Erythroblast (primary cell): ENCODE measurements around the gene MYO16.
"Not testable (repeated sequence)": the region's sequence is repeated elsewhere in the genome, so short reads cannot be mapped to it uniquely, and the experiment has no call there.

Source experiments
- DNase-seq, 2 experiments: peaks; one replicate each; lab custom pipeline; 2025; lab: John Stamatoyannopoulos, UW
- GATA1 ChIP-seq: IDR thresholded peaks from 2 replicates; pipeline ENCODE4 v1.6.1; 2011; ENCODE audit warnings: low read depth, mild to moderate bottlenecking, control low read depth, low read length, moderate library complexity
- POLR2A ChIP-seq: IDR thresholded peaks from 2 replicates; pipeline ENCODE4 v1.6.1; 2011; ENCODE audit warnings: mild to moderate bottlenecking, low read length

MYO16 gene

GRCh38 chr13:109074853-109075252 is 445.4 kb downstream of the MYO16 start:
- DNase-seq: no peak
- TF ChIP-seq POLR2A (no peak), GATA1 (no peak)

GRCh38 chr13:109087916-109088623 is 458.7 kb downstream of the MYO16 start:
- no peak for DNase-seq

GRCh38 chr13:109088624-109088917 is 459.2 kb downstream of the MYO16 start:
- no peak for TF ChIP-seq GATA1
- TF ChIP-seq POLR2A: no peak
- DNase-seq: no peak

More at GRCh38 chr13:109087916-109088623, 458.7 kb downstream of the MYO16 start:
- no peak for TF ChIP-seq GATA1
- no peak for TF ChIP-seq POLR2A

- no peak for TF ChIP-seq GATA1
- TF ChIP-seq POLR2A: no peak
- no peak for DNase-seq
Measured at GRCh38 chr13:109090796-109091195, 461.4 kb downstream of the MYO16 start.

GRCh38 chr13:109091249-109091648 is 461.8 kb downstream of the MYO16 start:
- DNase-seq: no peak

GRCh38 chr13:109092186-109092585 is 462.8 kb downstream of the MYO16 start:
- not testable (repeated sequence) for DNase-seq

More at GRCh38 chr13:109091249-109091648, 461.8 kb downstream of the MYO16 start:
- TF ChIP-seq GATA1: no peak
- TF ChIP-seq POLR2A: no peak

GRCh38 chr13:109093998-109094397 is 464.6 kb downstream of the MYO16 start:
- no peak for DNase-seq
- no peak for TF ChIP-seq GATA1

- DNase-seq: no peak
- TF ChIP-seq POLR2A (no peak), GATA1 (no peak)
Measured at GRCh38 chr13:109095126-109095525, 465.7 kb downstream of the MYO16 start.

- no peak for TF ChIP-seq GATA1
- TF ChIP-seq POLR2A: no peak
Measured at GRCh38 chr13:109096101-109096500, 466.7 kb downstream of the MYO16 start.

GRCh38 chr13:109100705-109101304 is 471.4 kb downstream of the MYO16 start:
- TF ChIP-seq GATA1 (no peak), POLR2A (no peak)
- DNase-seq: no peak

More at GRCh38 chr13:109096101-109096500, 466.7 kb downstream of the MYO16 start:
- no peak for DNase-seq

GRCh38 chr13:109101550-109102144 is 472.2 kb downstream of the MYO16 start:
- TF ChIP-seq POLR2A (no peak), GATA1 (no peak)
- no peak for DNase-seq

GRCh38 chr13:109105899-109106298 is 476.5 kb downstream of the MYO16 start:
- DNase-seq: no peak
- TF ChIP-seq POLR2A (no peak), GATA1 (no peak)

- TF ChIP-seq GATA1 (no peak), POLR2A (no peak)
- DNase-seq: no peak
Measured at GRCh38 chr13:109110159-109110558, 480.7 kb downstream of the MYO16 start.

- no peak for DNase-seq
Measured at GRCh38 chr13:109111141-109111540, 481.7 kb downstream of the MYO16 start.

More at GRCh38 chr13:109111141-109111540, 481.7 kb downstream of the MYO16 start:
- TF ChIP-seq GATA1 (no peak), POLR2A (no peak)
